SKM-1 treated with dmso at 0.1 percent for 144 hours (cell line): ENCODE measurements around the gene SCART1.
"Not testable (repeated sequence)": the region's sequence is repeated elsewhere in the genome, so short reads cannot be mapped to it uniquely, and the experiment has no call there.

Experiments
- DNase-seq: peaks from one replicate; lab custom pipeline; 2025; ENCODE audit not compliant: unreplicated experiment; lab: John Stamatoyannopoulos, UW

The SCART1 gene

DNA sequence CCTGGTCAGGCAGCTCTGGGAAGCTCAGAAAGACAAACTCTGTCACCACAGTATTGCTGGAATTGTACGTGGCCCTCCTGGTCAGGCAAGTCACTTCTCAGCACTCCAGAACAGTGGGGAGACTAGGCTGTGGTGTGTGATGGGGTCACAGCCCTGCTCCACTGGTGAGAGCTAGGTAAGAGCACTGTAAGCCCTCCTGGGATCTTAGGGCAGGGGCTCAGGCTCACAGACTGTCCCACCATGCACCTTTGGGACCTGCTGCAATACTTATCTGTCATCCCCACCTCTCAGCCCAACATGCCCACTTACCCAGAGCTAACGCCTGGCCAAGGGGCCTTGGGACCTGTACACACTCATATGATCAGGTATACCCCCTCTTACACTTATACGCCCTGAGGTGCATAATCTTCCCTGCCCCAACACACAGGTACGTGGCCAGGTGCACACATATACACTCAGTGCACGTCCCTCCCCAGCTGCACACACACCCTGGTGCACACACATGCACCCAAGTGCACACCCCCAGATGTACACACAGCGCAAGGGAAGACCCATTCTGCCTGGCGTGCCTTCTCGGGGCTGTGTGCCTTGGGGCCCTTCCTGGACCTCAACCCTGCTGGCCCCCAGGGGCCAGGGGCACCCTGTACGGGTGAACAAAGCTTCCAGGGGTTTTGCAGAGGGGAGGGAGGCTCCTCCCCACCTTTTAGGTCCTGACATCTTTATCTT lies 21.7 kb upstream of the SCART1 start:
- DNase-seq, result not testable (repeated sequence)

DNA sequence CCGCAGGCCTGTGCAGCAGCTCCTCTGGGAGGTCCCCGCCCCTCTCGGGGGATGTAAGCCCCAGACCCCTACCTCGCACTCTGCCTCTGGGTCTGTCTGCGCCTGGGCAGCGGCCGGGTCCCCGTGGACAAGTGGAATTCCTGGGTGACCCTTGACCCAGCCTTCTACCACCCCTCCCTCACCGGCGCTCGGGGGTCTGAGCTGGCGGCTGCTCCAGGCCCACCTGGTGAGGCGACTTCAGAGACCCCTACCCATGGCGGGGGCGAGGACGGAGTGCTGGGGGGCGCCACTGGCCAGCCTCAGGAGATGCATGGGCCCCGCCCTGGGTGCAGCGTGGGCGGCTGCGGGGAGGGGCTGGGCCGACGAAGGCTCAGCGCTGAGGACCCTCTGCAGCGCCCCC lies 21.0 kb upstream of the SCART1 start:
- DNase-seq, result not testable (repeated sequence)

DNA sequence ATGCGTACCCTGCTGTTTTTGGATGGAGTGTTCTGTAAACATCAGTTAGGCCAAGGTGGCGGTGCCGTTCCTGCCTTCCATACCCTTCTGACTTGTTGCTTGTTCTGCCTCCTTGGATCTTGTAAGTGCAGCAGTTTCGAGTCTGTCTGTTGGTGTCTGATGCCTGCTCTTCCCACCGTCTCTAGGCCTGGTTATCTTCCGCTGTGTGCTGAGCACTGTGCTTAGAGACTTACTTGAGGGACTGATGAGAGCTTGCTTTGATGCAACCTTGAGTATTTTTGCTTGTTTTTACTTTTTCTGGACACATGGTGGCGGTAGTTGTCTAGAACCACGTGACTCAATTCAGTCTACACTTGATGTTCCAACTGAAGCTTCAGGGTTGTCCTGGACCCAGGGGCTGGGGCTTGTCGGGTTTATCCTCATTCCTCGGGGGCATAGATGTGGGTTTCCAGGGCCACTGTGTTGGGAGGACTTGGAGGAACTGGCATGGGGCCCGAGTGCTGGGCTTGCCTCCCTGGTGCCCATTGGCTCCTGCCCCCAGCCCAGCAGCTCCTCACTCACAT lies 15.0 kb upstream of the SCART1 start:
- peak; percentile 56 for DNase-seq

DNA sequence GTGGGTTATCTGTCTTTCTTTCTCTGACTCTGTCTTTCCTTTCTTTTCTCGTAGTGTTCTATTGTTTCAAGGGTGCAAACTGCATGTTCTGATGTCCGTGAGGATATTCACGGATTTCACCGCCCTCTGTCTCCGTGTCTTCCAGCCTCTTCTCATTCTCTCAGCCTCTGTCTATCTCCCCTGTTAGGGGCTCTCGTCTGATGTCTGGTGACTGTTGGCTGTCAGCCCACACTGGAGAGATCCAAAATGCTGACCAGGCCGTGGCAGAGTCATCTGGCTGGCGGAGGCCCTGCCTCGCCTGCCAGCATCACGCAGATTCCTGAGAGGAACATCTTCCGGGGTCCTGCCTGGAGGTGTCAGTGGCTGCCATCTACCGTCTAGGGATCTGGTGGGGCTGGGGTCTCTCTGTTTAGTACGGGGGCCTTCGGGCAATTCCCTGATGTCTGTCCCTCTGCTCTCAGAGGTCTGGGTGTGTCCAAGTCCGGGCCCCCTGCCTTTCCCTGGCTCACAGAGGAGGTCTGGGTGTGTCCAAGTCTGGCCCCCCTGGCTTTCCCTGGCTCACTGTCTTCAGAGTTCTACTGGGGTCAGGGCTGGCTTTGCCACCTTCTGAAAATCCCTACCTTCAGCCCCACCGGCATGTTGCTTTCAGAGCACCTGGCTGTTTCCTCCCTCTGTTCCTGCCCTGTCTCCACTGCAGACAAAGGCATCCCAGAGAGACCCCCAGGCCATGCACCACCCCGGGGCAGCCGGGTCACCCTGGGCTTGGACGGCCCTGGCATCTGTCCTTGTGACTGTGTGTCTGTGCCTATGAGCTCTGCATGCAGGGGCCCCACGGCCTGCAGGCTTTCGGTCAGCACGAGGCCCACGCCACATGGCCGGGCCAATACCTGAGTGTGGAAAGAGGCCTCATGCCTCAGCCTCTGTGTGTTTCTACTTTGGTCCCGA lies 14.0 kb upstream of the SCART1 start:
- no peak for DNase-seq

DNA sequence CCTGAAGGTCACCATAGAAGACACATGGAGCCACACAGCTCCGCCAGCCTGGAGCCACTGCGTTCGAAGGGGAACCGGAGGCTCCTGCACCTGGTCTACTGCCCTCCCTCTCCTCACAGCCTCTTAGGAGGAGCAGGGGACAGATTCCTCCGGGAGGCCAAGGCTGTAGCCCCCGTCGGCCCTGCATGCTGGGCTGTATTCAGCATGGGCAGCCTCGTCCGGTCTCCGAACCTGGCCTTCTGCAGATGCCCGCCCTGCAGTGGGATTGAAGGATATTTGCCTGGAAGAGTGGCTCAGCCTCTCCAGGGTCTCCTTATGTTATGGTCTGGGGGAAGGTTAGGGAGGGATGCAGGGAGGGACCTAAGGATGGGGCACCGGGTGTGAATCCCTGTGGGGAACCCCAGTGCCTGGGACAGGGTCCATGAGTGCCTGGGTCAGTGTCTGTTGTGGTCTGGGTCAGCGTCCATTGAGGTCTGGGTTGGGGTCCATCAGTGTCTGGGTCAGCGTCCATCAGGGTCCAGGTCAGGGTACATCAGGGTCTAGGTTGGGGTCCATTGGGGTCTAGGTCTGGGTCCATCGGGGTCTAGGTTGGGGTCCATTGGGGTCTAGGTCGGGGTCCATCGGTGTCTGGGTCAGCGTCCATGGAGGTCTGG lies 13.0 kb upstream of the SCART1 start:
- DNase-seq, result no peak

DNA sequence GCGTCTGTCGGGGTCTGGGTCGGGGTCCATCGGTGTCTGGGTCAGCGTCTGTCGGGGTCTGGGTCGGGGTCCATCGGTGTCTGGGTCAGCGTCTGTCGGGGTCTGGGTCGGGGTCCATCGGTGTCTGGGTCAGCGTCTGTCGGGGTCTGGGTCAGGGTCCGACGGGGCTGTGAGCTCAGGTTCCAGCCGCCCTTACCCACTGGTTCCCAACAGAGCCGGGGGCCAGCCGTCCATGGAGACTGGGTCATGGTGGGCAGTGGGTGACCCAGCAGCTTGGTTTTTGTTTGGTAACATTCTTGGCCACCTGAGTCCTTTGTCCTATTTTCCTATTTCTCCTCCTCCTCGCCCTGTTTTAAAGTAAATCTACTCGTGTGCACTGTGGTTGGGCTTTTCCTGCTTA lies 12.4 kb upstream of the SCART1 start:
- not testable (repeated sequence) for DNase-seq

DNA sequence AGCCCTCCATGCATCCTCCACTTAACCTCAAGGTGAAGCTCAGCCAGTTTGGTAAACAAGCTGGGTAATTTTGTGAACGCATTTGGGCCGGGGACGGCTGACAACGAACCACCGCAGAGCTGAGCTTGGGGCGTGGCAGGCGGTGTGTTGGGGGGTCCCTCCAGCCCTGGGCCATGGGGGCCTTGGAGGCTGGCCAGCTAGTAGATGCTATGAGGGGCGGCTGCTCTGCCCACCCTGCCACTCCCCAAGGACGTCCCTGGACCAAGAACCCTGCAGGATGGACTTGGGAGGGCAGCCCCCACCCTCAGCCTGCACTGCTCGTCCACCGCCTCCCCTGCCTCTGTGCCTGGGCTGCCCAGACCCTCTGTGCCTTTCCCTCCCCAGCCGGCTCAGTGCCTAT lies 12.0 kb upstream of the SCART1 start:
- no peak for DNase-seq

DNA sequence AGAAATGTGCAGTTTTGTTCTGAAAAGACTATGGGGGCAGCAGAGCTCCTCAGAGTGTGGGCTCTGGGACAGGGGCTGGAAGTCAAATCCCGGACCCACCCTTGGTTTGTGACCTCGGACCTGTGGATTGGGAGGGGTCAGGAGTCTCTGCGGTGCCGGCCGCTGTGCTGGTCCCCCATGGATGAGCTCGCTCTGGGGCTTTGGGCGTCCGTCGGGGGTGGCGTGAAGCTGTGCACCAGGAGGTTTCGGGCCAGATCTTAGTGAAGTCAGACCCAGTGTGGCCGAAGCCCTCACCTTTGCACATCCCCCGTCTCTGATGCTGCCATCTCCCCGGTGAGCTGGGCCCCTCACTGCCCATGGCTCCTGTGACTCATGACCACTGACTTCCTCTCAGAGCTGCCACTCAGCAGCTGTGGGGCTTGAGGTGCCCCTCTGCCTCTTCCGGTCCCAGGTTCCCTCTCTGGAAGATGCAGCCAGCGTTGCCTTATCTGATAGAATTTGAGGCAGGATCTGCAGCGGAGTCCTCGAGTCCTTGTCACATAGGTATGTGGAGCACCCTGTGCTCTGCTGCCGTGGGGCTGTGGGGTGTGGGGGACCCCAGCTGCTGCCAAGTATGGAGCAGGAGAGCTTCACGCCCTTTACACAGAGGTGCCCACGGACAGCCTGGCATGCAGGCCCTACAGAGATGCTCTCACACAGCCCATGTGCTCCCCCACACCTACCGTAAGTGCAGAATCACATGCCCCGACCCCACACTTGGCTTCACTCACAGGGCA lies 11.4 kb upstream of the SCART1 start:
- DNase-seq, result peak; percentile 39

DNA sequence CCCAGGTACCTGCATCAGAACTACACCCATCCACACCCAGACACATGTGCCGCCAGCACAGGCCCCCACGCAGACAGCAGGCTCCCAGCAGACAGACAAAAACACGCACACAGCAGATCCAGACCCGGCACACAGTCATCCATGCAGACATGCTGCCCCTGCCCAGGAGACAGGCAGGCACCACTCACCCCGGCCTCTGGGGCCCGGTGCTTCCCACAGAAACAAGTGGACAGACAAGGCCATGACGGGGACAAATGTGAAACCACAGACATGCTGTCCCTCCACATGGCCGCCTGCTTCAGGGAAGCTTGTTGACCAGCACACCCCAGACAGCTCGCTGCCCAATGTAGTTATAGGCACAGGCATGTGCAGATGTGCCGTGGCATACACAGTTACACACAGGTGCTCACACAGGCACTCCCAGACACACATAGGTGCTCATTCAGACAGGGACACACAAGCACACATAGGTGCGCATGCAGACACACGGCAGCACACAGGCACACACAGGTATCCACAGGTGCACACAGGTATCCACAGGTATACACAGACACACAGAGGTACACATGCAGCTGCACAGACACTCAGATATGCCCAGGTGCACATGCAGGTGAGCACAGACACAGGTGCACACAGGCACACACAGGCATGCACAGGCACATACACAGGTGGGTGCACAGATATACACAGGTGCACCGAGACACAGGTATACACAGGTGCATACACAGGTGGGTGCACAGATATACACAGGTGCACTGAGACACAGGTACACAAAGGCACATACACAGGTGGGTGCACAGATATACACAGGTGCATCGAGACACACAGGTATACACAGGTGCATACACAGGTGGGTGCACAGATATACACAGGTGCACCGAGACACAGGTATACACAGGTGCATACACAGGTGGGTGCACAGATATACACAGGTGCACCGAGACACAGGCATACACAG lies 10.5 kb upstream of the SCART1 start:
- DNase-seq, result no peak

DNA sequence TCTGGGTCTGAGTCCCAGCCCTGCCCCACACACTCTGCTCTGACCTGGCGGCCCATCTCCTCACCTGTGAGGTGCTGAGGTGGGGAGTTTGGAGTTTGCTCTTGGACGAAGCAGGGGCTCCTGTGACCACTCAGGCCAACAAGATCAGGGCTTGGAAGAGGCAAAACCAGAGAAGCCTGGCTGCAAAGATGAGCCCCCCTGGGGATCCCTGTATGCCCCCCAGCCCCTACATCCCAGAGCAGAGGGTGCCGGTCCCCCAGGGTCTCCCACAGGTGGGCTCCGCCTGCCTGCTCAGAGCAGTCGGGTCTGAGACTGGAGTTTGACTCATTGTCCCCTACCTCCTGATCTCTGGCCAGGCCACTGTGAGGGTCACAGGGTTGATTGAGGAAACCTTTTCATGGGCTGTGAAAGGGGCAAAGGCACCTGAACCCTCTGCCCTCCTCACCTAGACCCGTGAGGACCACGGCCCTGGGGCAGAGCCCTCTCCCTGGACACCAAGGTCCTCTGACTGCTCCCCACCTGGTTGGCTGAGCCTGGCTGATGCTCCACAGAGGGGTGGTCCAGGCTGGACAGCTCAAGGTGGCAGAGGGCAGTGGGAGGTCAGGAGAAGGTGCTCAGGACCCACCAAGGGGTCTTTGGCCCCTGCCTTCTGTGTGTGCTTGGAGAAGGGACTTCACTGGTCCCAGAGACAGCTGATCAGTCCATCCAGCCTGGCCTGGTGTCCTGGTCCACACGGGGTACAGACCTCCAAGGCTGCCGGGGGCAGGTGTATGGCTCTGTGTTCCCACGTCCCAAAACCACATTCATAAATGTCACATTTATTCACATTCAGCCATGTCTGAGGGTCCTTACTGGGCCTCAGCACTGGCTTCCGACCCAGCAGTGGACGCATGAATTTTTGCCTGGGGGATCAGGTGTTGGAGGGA lies 9.1 kb upstream of the SCART1 start:
- no peak for DNase-seq

DNA sequence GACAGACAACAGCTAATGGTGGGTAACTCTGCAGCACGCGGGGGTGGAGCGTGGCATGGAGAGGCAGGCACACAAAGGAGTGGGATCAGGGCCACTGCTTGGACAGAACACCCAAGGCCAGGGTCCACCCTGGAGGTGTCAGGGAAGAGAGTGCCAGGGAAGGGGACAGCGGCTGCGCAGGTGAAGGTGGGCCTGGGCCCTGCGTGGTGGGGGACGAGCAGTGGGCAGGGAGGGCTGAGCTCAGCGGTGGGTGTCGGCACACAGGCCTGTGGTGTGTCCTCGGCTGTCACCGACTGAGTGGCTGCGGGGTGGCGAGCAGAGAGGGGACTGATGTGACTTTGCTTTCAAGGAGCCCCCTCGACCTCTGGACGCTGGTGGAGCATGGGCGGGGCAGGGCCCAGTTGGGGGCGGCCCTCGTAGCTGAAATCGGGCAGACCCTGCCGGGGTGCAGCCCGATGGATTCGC lies 8.4 kb upstream of the SCART1 start:
- DNase-seq, result no peak

DNA sequence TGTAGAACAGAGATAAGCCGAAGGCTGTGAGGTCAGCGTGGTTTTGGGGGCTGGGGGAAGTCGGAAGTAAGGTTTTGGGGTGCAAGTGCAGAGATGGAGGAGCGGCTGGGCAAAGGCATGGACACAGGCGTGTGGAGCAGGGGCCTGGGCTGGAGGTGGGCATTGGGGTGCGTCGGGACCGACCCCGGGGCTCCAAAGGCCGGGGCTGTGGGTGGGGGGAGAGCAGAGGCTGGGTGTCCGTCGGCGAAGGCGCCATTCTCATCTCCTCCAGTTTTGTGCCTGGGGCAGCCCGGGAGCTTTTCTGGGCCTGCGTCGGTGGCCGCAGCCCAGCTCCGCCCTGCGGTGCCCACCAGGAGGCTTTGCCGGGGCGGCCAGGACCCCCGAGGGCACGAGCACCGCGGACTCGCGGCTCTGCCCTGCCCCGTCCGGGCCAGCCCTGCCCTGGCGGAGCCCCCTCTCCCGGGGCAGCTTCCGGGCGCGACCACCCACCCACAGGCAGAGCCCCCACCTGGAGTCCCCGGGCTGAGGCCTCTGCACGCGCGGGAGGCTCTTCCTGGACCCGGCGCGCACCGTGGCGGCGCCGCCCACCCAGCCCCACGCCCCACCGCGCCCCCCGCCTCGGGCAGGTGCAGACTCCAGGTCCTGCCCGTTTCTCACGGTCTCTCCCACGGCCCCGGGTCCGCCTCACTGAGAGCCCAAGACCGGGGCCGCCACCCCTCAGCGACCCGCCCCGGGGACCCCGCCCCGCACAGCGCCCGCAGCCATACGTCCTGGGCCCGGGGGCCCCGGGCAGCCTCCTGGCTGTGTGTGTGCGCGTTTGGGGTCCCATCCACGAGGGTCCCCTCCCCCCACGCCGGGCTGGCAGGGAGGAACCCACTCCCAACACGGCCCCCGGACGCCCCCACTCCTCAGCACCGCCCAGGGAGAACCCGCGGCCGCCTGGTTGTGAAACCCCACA lies 7.7 kb upstream of the SCART1 start:
- DNase-seq, result no peak

DNA sequence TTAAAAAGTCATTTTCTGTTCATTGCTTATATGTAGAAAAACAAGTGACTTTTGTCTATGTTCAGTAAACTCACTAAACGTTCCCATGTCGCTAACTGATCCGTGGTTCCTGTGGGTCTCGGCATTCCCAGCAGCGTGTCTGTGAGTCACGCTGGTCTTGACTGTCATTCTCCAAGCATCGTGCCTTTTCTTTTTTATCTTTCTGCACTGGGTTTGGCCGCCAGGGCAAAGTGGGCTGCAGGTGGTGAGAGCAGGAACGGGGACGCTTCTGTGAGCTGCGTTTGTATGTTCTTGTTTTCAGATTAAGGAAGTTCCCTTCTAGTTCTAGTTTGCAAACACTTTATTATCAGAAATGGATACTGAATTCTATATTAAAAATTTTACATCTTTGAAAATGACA lies 6.8 kb upstream of the SCART1 start:
- no peak for DNase-seq

DNA sequence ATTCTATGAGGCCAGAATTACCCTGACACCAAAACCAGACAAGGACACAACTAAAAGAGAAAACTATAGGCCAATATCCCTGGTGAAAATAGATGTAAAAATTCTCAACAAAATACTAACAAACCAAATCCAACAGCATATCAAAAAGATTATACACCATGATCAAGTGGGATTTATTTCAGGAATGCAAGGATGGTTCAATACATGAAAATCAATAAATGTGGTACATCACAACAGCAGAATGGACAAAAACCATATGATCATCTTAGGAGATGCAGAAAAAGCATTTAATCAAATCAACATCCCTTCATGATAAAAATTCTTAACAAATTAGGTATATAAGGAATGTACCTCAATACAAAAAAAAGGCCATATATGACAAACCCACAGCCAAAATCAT lies 5.6 kb upstream of the SCART1 start:
- DNase-seq, result no peak

DNA sequence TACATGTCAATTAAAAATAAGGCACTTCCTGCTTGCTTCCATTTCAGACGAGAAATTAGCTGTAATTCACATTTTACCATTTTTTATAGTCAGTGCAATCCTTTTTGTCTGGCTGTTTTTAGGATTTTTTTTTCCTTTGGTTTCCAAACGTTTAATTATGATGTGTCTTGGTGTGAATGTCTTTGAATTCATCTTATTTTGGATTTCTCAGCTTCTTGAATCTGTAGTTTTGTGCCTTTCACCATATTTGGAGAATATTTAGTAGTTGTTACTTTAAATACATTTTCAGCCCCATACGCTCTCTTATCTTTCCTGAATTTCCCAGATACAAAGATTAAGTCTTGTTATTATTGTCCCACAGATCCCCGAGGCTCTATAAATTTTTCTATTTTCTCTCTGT lies 2.4 kb upstream of the SCART1 start:
- DNase-seq, result no peak

DNA sequence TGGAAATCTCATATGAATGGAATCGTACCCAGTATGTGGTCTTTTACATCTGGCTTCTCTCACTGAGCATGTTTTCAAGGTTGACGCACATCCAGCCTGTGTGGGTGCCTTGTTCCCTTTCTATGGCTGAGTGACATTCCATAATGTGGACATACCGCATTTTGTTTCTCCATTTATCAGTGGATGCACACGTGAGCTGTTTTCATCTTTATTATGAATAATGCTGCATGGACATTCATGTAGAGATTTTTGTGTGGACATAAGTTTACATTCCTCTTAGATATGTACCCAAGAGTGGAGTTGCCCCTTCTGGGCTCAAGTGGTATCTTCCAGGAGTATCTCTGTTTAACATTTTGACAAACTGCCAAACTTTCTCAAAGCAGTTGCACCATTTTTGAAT lies 1.3 kb upstream of the SCART1 start:
- no peak for DNase-seq

DNA sequence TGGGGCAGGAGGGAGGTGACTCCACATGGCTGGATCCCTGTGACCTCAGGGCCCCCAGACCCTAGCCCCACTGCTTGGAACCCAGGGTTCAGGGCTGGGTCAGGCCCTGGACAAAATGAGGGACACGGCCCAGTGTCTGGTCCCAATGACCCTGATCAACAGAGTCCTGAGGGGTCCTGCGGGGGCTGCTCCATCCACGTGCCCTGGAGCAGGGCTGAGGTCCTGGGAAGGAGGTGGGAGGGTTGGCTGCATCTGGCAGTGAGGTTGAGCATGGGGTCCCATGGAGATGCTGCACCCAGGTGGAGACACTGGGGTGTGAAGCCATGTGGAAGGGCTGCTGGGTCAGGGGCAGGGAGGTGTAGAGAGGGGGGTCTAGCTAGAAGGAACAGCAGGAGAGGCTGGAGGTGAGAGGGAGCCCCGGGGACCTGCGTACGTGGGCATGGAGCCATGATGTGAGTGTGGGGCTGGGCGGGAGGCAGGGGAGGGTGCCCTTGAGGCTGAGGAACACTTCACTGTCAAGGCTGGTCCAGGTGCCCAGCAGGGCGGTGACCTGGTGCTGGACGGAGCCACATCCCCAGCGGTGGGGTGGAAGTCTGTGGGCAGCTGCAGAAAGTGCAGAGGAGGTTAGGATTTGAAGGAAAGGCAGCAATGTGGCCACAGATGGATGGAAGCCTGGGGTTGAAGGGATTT lies 604 bp downstream of the SCART1 start:
- no peak for DNase-seq
